HG03039 (cell line): ENCODE measurements around the gene DLX1.

Experiments
- ATAC-seq: cut with Tn5 transposase; IDR thresholded peaks from one replicate; pipeline ENCODE4 v1.9.1; 2021; ENCODE audit warnings: mild to moderate bottlenecking, moderate library complexity; ENCODE audit not compliant: unreplicated experiment

Gene DLX1

GRCh38 chr2:172086241-172087206 is 1.2 kb downstream of the DLX1 start:
- ATAC-seq: no peak

GRCh38 chr2:172087207-172087779 is 2.0 kb downstream of the DLX1 start:
- no peak for ATAC-seq

GRCh38 chr2:172087780-172088244 is 2.5 kb downstream of the DLX1 start:
- ATAC-seq: no peak

GRCh38 chr2:172088245-172089004 is 3.1 kb downstream of the DLX1 start:
- ATAC-seq: no peak

- ATAC-seq: no peak
Observed at GRCh38 chr2:172089005-172089504, 3.7 kb downstream of the DLX1 start.

- no peak for ATAC-seq
Observed at GRCh38 chr2:172089633-172090032, 4.3 kb downstream of the DLX1 start.

GRCh38 chr2:172090044-172090961 is 5.0 kb downstream of the DLX1 start:
- no peak for ATAC-seq

GRCh38 chr2:172091000-172091641 is 5.8 kb downstream of the DLX1 start:
- ATAC-seq: no peak

GRCh38 chr2:172091761-172092566 is 6.7 kb downstream of the DLX1 start:
- ATAC-seq: no peak

- no peak for ATAC-seq
Observed at GRCh38 chr2:172092716-172093415, 7.6 kb downstream of the DLX1 start.

GRCh38 chr2:172093416-172094293 is 8.3 kb downstream of the DLX1 start:
- ATAC-seq: no peak

GRCh38 chr2:172094294-172095145 is 9.2 kb downstream of the DLX1 start:
- no peak for ATAC-seq

GRCh38 chr2:172095146-172095904 is 10.0 kb downstream of the DLX1 start:
- ATAC-seq: no peak

GRCh38 chr2:172095905-172096625 is 10.8 kb downstream of the DLX1 start:
- ATAC-seq: no peak
